ENCODE measurements around the gene MOB3A. TPM values are rescaled to one million over a fixed set of nuclear protein-coding genes. Genes with fewer than 3 reads are reported as not detected.

The MOB3A gene
- total and polyA plus RNA-seq, 2 of the 13 experiments (the other 11 are each of a cell fraction or from before 2014, with no cell fraction given), result 3.5 to 17.8 TPM

- peak; percentile 87; the same call in 1 of the 2 replicates for TF ChIP-seq SAFB2 (CRISPR knock-in tag; IDR thresholded peaks at IDR 0.05; ENCODE audit: borderline replicate concordance, low read depth)
- peak; percentile 99 for TF ChIP-seq ADNP (CRISPR knock-in tag; IDR thresholded peaks at IDR 0.05)
- no peak; the same call in 1 of the 2 replicates for TF ChIP-seq ZNF816 (CRISPR knock-in tag; IDR thresholded peaks at IDR 0.05; ENCODE audit: borderline replicate concordance)
- peak; percentile 81; the same call in 1 of the 2 replicates for TF ChIP-seq ZNF280B (CRISPR knock-in tag; IDR thresholded peaks at IDR 0.05; ENCODE audit: borderline replicate concordance)
- no peak for TF ChIP-seq ZNF557 (CRISPR knock-in tag; IDR thresholded peaks at IDR 0.05)
- peak; percentile 84 for TF ChIP-seq GMEB1 (CRISPR knock-in tag; IDR thresholded peaks at IDR 0.05; ENCODE audit: borderline replicate concordance)
- TF ChIP-seq SP1 (IDR thresholded peaks at IDR 0.05), result no peak
- TF ChIP-seq SP1 (CRISPR knock-in tag; IDR thresholded peaks at IDR 0.05), result peak; percentile 97
- TF ChIP-seq CTCF (CRISPR knock-in tag; IDR thresholded peaks at IDR 0.05), result peak; percentile 88
- TF ChIP-seq ZNF570 (CRISPR knock-in tag; IDR thresholded peaks at IDR 0.05; ENCODE audit: borderline replicate concordance), result no peak
- peak; percentile 55 for TF ChIP-seq ZNF407 (CRISPR knock-in tag; IDR thresholded peaks at IDR 0.05; ENCODE audit: not compliant biosample characterization)
- TF ChIP-seq ZNF256 (CRISPR knock-in tag; conservative IDR thresholded peaks at IDR 0.05), result 0 out of 2 replicates have a peak, but pooled peaks have one; percentile 25
- peak; percentile 56; the same call in 1 of the 2 replicates for TF ChIP-seq HNRNPUL1 (IDR thresholded peaks at IDR 0.05; ENCODE audit: low read depth, low read length)
- peak; percentile 83; the same call in 1 of the 2 replicates for TF ChIP-seq EED (CRISPR knock-in tag; IDR thresholded peaks at IDR 0.05)
- 0 out of 2 replicates have a peak, but pooled peaks have one; percentile 23 for TF ChIP-seq ZBTB38 (CRISPR knock-in tag; IDR thresholded peaks at IDR 0.05)
These were observed 44.9 kb downstream of the MOB3A start, which contains the start of gene MKNK2 (continued) for GRCh38 chr19:2050991-2051772.

All from HepG2 (cell line).